Esophagus muscularis mucosa (tissue), 4 donors: ENCODE results near the gene OR2Y1. TPM values are rescaled to one million over a fixed set of nuclear protein-coding genes. Genes with fewer than 3 reads are reported as not detected.

Source experiments
- DNase-seq: peaks from one replicate; pipeline ENCODE4 v3.0.0-alpha.2; 2017; ENCODE audit errors: extremely low spot score
- H3K27ac ChIP-seq, 4 donors: fragments of 200-600 bp; sonication (generic); replicated peaks in 1 of 4; 1 replicate in 3 of 4; 2 replicates in 1 of 4; pipeline ENCODE4 v1.5.1; 2016 to 2019; ENCODE audit warnings: mild to moderate bottlenecking in 1 of 4
- H3K27me3 ChIP-seq, 4 donors: fragments of 200-600 bp; sonication (generic); one replicate each; pipeline versions ENCODE4 v1.5.1 to v1.6.0; 2016 to 2019
- H3K36me3 ChIP-seq, 4 donors: fragments of 200-600 bp; sonication (generic); one replicate each; pipeline ENCODE4 v1.5.1; 2016 to 2019
- H3K4me1 ChIP-seq, 4 donors: fragments of 200-600 bp; sonication (generic); one replicate each; pipeline ENCODE4 v1.5.1; 2016 to 2019
- H3K4me3 ChIP-seq, 4 donors: fragments of 200-600 bp; sonication (generic); 1 replicate in 2 of 4; 2 replicates in 2 of 4; pipeline ENCODE4 v1.5.1; 2016 to 2019; ENCODE audit warnings: mild to moderate bottlenecking in 4 of 4, moderate library complexity in 1 of 4
- H3K9me3 ChIP-seq, 4 donors: fragments of 200-600 bp; sonication (generic); 1 replicate in 3 of 4; 2 replicates in 1 of 4; pipeline ENCODE4 v1.5.1; 2016 to 2019
- EP300 ChIP-seq: sonication (generic); formaldehyde crosslinking; IDR thresholded peaks from one replicate; pipeline ENCODE4 v1.6.1; 2017; ENCODE audit warnings: antibody characterized with exemption
- POLR2A ChIP-seq: fragments of 450-650 bp; IDR thresholded peaks from one replicate; pipeline ENCODE4 v1.6.1; 2017; ENCODE audit warnings: antibody characterized with exemption, moderate library complexity, mild to moderate bottlenecking, low read depth
- POLR2AphosphoS5 ChIP-seq, 2 donors: sonication (generic); formaldehyde crosslinking; IDR thresholded peaks; one replicate each; pipeline ENCODE4 v1.6.1; 2017; ENCODE audit warnings: antibody characterized with exemption in 2 of 2
- WGBS: methylation state at CpG from one replicate; pipeline ENCODE4 v1.1.5; 2018; 5-methylcytosine and 5-hydroxymethylcytosine counted together
- intact Hi-C: fragments of 100-400 bp; cut with DNase I; formaldehyde crosslinking; loops from one replicate; pipeline ENCODE4 v1.15.1; 2023
- total RNA-seq, 4 donors: library from RNA; depleted of rRNA; stranded (reverse); fragments of >200 nt; gene quantifications; one replicate each; pipeline versions ENCODE4 v1.1.0 to v1.2.1, GENCODE V29; 2016
- TF ChIP-seq, protein P1 (sequence below), 3 experiments: fragments of 200-600 bp in 2 of 3; fragments of 450-650 bp in 1 of 3; sonication (generic) in 2 of 3; IDR thresholded peaks; one replicate each; pipeline ENCODE4 v1.5.1; 2017 to 2019; ENCODE audit warnings: antibody characterized with exemption in 3 of 3, mild to moderate bottlenecking in 2 of 3, moderate library complexity in 1 of 3

The OR2Y1 gene
- total RNA-seq, 4 donors from 2014 or later = not detected

DNA sequence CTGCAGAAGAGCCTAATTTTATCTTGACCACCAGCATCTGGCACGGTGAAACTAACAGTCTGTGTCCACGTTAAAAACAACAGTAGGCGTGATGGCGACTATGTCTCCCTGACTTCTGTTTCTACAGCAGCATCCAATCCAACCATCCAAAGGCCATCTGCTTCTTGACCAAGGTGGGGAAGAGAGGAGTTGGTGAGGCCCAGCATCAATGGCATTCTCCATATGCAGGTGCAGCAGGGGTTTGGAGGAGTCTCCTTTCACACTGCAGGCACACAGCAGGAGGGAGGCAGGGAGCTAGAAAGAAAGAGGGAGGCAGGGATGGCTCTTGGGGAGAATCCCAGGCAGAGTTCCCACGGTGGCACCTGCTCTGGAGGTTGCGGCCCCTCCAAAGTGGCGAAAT lies 35.8 kb upstream of the OR2Y1 start:
- DNase-seq = no peak
- Histone ChIP-seq H3K27ac (no peak overlapping the region), H3K36me3 (peaks cover 0 to 3% (median 0%) of the 10 kb centered on the region in 4 donors), H3K4me3 (no peak overlapping the region), H3K9me3 (peaks cover 0 to 13% (median 10%) of the 10 kb centered on the region in 4 donors), H3K27me3 (no peaks in the 10 kb centered on the region), H3K4me1 (no peaks in the 10 kb centered on the region)
- no peak for TF ChIP-seq POLR2AphosphoS5 (IDR thresholded peaks at IDR 0.05)
- TF ChIP-seq EP300 = no peak
- TF ChIP-seq, protein P1, sequence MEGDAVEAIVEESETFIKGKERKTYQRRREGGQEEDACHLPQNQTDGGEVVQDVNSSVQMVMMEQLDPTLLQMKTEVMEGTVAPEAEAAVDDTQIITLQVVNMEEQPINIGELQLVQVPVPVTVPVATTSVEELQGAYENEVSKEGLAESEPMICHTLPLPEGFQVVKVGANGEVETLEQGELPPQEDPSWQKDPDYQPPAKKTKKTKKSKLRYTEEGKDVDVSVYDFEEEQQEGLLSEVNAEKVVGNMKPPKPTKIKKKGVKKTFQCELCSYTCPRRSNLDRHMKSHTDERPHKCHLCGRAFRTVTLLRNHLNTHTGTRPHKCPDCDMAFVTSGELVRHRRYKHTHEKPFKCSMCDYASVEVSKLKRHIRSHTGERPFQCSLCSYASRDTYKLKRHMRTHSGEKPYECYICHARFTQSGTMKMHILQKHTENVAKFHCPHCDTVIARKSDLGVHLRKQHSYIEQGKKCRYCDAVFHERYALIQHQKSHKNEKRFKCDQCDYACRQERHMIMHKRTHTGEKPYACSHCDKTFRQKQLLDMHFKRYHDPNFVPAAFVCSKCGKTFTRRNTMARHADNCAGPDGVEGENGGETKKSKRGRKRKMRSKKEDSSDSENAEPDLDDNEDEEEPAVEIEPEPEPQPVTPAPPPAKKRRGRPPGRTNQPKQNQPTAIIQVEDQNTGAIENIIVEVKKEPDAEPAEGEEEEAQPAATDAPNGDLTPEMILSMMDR (IDR thresholded peaks at IDR 0.05) = no peak
- no peak for TF ChIP-seq POLR2A
- intact Hi-C loops = no loop called here
- 87% methylated on average over 7 of the region's 7 CpGs for WGBS

- Histone ChIP-seq H3K9me3 (peaks cover 0 to 28% (median 14%) of the 10 kb centered on the region in 4 donors), H3K36me3 (no peaks in the 10 kb centered on the region), H3K4me3 (no peak overlapping the region), H3K4me1 (no peaks in the 10 kb centered on the region), H3K27me3 (no peaks in the 10 kb centered on the region), H3K27ac (no peak overlapping the region)
- TF ChIP-seq POLR2AphosphoS5 (IDR thresholded peaks at IDR 0.05) (no peak), POLR2A (no peak)
- TF ChIP-seq, protein P1 (IDR thresholded peaks at IDR 0.05) = no peak
- no peak for DNase-seq
- intact Hi-C loops = no loop called here
Measured at GRCh38 chr5:180771839-180772238, 32.0 kb upstream of the OR2Y1 start.

- Histone ChIP-seq H3K27ac (no peak overlapping the region), H3K36me3 (no peaks in the 10 kb centered on the region), H3K4me1 (no peaks in the 10 kb centered on the region), H3K27me3 (no peaks in the 10 kb centered on the region), H3K4me3 (no peak overlapping the region), H3K9me3 (peaks cover 0 to 28% (median 14%) of the 10 kb centered on the region in 4 donors)
- 82% methylated on average over 3 of the region's 3 CpGs for WGBS
- intact Hi-C loops = no loop called here
- TF ChIP-seq POLR2AphosphoS5 (IDR thresholded peaks at IDR 0.05) = no peak
- TF ChIP-seq POLR2A = no peak
- TF ChIP-seq, protein P1 (IDR thresholded peaks at IDR 0.05) = no peak
- no peak for TF ChIP-seq EP300
- DNase-seq = no peak
Measured at GRCh38 chr5:180769821-180770220, 30.0 kb upstream of the OR2Y1 start.

GRCh38 chr5:180755601-180756000 lies 15.7 kb upstream of the OR2Y1 start:
- no peak overlapping the region for H3K27ac ChIP-seq
- H3K36me3 ChIP-seq = no peaks in the 10 kb centered on the region
- peaks cover 0 to 21% (median 0%) of the 10 kb centered on the region in 4 donors for H3K27me3 ChIP-seq
- WGBS = 43% methylated on average over 2 of the region's 2 CpGs
- TF ChIP-seq, protein P1 (IDR thresholded peaks at IDR 0.05) = no peak
- TF ChIP-seq POLR2A (no peak), POLR2AphosphoS5 (IDR thresholded peaks at IDR 0.05) (no peak), EP300 (no peak)
- peaks cover 0 to 31% (median 19%) of the 10 kb centered on the region in 4 donors for H3K9me3 ChIP-seq
- no peaks in the 10 kb centered on the region for H3K4me1 ChIP-seq
- intact Hi-C loops = no loop called here
- H3K4me3 ChIP-seq = no peak overlapping the region
- DNase-seq = no peak

- intact Hi-C loops = no loop called here
- H3K4me3 ChIP-seq = no peak overlapping the region
- no peak overlapping the region for H3K27ac ChIP-seq
- H3K27me3 ChIP-seq = peaks cover 0 to 43% (median 2%) of the 10 kb centered on the region in 4 donors
- no peak for TF ChIP-seq EP300
- H3K4me1 ChIP-seq = no peaks in the 10 kb centered on the region
- H3K9me3 ChIP-seq = no peaks in the 10 kb centered on the region
- 72% methylated on average over 5 of the region's 5 CpGs for WGBS
- no peak for DNase-seq
- no peaks in the 10 kb centered on the region for H3K36me3 ChIP-seq
Measured at GRCh38 chr5:180744253-180744652, 4.4 kb upstream of the OR2Y1 start.
